IMR-90 (cell line): ENCODE measurements around the gene CUX1.

Experiments used
- BHLHE40 ChIP-seq: fragments of 150-350 bp; IDR thresholded peaks from 2 replicates; pipeline ENCODE4 v1.6.1; 2016; ENCODE audit warnings: mild to moderate bottlenecking, low read depth, low read length
- CHD1 ChIP-seq: IDR thresholded peaks from 2 replicates; pipeline ENCODE4 v1.6.1; 2012; ENCODE audit warnings: low read depth, low read length, improper control_type of control experiment
- FOS ChIP-seq: fragments of 150-350 bp; IDR thresholded peaks from 2 replicates; pipeline ENCODE4 v1.6.1; 2016; ENCODE audit warnings: low read depth, low read length
- POLR2A ChIP-seq: IDR thresholded peaks from 2 replicates; pipeline ENCODE4 v1.6.1; 2012; ENCODE audit warnings: mild to moderate bottlenecking, low read depth, low read length
- RFX5 ChIP-seq: IDR thresholded peaks from 2 replicates; pipeline ENCODE4 v1.8.0; 2012; ENCODE audit warnings: low read depth, mild to moderate bottlenecking, low read length, moderate library complexity
- TF ChIP-seq, protein P1 (sequence below): conservative IDR thresholded peaks from 2 replicates; pipeline ENCODE4 v1.5.1; 2012; ENCODE audit warnings: mild to moderate bottlenecking, low read depth, low read length, improper control_type of control experiment
- TF ChIP-seq, protein P2 (sequence below): fragments of 150-350 bp; IDR thresholded peaks from 2 replicates; pipeline ENCODE4 v1.6.1; 2017; ENCODE audit warnings: mild to moderate bottlenecking, antibody characterized with exemption, low read length, low read depth

DNA sequence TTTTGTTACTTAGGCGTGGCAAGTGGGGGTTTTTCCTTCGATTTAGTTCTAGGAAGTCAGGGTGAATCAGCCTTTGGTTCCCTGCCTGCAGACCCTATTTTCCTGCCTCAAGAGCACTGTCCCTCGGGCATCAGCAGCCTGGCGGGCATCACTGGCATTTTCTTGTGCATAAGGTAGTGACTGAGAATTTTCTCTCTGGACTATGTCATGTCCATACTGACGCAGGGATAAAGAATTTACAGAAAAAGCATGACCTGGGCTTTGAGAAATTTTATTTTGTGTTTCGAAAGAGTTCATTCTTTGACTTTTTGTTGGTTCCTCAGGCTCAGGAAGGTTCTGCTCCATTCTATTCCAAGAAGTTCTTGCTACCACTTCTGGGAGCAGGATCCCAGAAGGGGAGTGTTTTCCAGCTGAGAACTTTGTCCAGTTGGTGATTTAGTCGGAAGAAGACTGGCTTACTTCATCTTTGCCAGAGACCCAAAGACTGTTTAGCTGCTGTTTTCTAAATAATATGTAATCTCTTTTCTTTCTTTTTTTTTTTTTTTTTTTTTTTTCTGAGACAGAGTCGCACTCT, 255.3 kb downstream of the CUX1 start:
- TF ChIP-seq POLR2A (no peak), CHD1 (no peak), RFX5 (no peak), FOS (no peak), BHLHE40 (no peak)
- TF ChIP-seq, protein P1, sequence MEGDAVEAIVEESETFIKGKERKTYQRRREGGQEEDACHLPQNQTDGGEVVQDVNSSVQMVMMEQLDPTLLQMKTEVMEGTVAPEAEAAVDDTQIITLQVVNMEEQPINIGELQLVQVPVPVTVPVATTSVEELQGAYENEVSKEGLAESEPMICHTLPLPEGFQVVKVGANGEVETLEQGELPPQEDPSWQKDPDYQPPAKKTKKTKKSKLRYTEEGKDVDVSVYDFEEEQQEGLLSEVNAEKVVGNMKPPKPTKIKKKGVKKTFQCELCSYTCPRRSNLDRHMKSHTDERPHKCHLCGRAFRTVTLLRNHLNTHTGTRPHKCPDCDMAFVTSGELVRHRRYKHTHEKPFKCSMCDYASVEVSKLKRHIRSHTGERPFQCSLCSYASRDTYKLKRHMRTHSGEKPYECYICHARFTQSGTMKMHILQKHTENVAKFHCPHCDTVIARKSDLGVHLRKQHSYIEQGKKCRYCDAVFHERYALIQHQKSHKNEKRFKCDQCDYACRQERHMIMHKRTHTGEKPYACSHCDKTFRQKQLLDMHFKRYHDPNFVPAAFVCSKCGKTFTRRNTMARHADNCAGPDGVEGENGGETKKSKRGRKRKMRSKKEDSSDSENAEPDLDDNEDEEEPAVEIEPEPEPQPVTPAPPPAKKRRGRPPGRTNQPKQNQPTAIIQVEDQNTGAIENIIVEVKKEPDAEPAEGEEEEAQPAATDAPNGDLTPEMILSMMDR: no peak
- TF ChIP-seq, protein P2, sequence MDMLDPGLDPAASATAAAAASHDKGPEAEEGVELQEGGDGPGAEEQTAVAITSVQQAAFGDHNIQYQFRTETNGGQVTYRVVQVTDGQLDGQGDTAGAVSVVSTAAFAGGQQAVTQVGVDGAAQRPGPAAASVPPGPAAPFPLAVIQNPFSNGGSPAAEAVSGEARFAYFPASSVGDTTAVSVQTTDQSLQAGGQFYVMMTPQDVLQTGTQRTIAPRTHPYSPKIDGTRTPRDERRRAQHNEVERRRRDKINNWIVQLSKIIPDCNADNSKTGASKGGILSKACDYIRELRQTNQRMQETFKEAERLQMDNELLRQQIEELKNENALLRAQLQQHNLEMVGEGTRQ: no peak
